HL-60 (cell line): Measurements from ENCODE around the gene TLL1.

Experiments
- DNase-seq, 2 experiments: peaks; one replicate each; pipeline ENCODE4 v3.0.0-alpha.2; 2010 to 2020; ENCODE audit warnings: low read depth in 1 of 2, low spot score in 1 of 2
- H3K27ac ChIP-seq: fragments of 250-450 bp; sonication (Bioruptor Pico); replicated peaks from 2 replicates; pipeline ENCODE4 v1.5.1; 2020; ENCODE audit warnings: mild to moderate bottlenecking, moderate library complexity
- H3K27me3 ChIP-seq: fragments of 250-450 bp; sonication (Bioruptor Pico); 2 replicates; pipeline ENCODE4 v1.5.1; 2021; ENCODE audit warnings: mild to moderate bottlenecking, moderate library complexity; ENCODE audit not compliant: insufficient read depth, poor library complexity, severe bottlenecking
- H3K4me3 ChIP-seq: replicated peaks from 2 replicates; pipeline ENCODE4 v1.5.1; 2011; ENCODE audit warnings: mild to moderate bottlenecking, control low read depth, low read length; ENCODE audit not compliant: insufficient read depth
- GABPA ChIP-seq: IDR thresholded peaks from 2 replicates; pipeline ENCODE4 v1.6.1; 2012; ENCODE audit warnings: low read depth
- POLR2AphosphoS5 ChIP-seq: IDR thresholded peaks from 2 replicates; pipeline ENCODE4 v1.6.1; 2012; ENCODE audit warnings: low read depth
- SPI1 ChIP-seq: IDR thresholded peaks from 2 replicates; pipeline ENCODE4 v1.6.1; 2012; ENCODE audit warnings: low read depth, mild to moderate bottlenecking, borderline replicate concordance
- TF ChIP-seq, protein P1 (sequence below): IDR thresholded peaks from one replicate; pipeline ENCODE4 v1.5.1; 2011; ENCODE audit warnings: low read length, control low read depth, inconsistent platforms; ENCODE audit not compliant: insufficient read depth
- TF ChIP-seq, protein P2 (sequence below): IDR thresholded peaks from 2 replicates; pipeline ENCODE4 v1.6.1; 2012; ENCODE audit warnings: low read depth; ENCODE audit not compliant: insufficient replicate concordance

Gene TLL1

DNA sequence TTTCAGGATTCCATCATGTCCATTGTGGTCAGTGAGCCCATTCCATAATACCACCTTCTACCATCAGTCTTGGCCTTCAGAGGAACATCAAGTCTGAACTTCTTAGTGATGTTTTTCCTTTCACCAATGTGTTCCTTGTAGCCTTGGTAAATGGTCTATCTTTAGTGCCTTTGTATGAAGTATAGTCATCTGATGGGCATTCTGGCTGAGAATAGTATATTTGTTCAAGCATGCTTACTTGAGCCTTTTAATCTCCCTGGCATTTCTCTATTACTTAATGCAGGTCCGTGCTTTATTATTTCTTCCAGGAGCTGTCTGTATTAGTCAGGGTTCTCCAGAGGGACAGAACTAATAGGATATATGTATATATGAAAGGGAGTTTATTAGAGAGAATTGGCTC is 99.7 kb downstream of the TLL1 start:
- TF ChIP-seq, protein P1, sequence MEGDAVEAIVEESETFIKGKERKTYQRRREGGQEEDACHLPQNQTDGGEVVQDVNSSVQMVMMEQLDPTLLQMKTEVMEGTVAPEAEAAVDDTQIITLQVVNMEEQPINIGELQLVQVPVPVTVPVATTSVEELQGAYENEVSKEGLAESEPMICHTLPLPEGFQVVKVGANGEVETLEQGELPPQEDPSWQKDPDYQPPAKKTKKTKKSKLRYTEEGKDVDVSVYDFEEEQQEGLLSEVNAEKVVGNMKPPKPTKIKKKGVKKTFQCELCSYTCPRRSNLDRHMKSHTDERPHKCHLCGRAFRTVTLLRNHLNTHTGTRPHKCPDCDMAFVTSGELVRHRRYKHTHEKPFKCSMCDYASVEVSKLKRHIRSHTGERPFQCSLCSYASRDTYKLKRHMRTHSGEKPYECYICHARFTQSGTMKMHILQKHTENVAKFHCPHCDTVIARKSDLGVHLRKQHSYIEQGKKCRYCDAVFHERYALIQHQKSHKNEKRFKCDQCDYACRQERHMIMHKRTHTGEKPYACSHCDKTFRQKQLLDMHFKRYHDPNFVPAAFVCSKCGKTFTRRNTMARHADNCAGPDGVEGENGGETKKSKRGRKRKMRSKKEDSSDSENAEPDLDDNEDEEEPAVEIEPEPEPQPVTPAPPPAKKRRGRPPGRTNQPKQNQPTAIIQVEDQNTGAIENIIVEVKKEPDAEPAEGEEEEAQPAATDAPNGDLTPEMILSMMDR: no peak
- TF ChIP-seq, protein P2, sequence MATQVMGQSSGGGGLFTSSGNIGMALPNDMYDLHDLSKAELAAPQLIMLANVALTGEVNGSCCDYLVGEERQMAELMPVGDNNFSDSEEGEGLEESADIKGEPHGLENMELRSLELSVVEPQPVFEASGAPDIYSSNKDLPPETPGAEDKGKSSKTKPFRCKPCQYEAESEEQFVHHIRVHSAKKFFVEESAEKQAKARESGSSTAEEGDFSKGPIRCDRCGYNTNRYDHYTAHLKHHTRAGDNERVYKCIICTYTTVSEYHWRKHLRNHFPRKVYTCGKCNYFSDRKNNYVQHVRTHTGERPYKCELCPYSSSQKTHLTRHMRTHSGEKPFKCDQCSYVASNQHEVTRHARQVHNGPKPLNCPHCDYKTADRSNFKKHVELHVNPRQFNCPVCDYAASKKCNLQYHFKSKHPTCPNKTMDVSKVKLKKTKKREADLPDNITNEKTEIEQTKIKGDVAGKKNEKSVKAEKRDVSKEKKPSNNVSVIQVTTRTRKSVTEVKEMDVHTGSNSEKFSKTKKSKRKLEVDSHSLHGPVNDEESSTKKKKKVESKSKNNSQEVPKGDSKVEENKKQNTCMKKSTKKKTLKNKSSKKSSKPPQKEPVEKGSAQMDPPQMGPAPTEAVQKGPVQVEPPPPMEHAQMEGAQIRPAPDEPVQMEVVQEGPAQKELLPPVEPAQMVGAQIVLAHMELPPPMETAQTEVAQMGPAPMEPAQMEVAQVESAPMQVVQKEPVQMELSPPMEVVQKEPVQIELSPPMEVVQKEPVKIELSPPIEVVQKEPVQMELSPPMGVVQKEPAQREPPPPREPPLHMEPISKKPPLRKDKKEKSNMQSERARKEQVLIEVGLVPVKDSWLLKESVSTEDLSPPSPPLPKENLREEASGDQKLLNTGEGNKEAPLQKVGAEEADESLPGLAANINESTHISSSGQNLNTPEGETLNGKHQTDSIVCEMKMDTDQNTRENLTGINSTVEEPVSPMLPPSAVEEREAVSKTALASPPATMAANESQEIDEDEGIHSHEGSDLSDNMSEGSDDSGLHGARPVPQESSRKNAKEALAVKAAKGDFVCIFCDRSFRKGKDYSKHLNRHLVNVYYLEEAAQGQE: no peak
- TF ChIP-seq GABPA (no peak), SPI1 (no peak), POLR2AphosphoS5 (no peak)
- no peak for DNase-seq
- H3K27ac ChIP-seq: no peak overlapping the region
- no peaks in the 10 kb centered on the region for H3K27me3 ChIP-seq
- no peak overlapping the region for H3K4me3 ChIP-seq

DNA sequence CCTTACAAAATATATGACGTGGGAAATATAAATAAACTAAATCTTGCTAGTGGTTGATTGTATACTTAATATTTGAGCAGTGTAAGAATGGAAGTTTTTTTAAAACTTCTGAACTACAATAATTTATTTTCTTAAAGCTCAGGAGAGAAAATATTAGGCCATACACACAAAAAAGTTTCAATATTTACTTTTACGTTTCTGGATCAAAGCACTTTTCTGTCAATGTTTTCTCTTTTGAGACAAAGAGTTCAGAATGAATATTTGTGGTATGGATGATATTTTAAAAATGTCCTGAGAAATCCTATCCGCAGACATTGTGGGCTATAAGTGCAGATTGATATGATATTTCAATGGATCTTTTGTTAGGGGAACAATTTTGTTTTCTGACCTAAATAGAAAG is 109.9 kb downstream of the TLL1 start:
- H3K27ac ChIP-seq: no peak overlapping the region
- H3K27me3 ChIP-seq: no peaks in the 10 kb centered on the region
- TF ChIP-seq GABPA (no peak), POLR2AphosphoS5 (no peak)
- TF ChIP-seq, protein P1: no peak
- H3K4me3 ChIP-seq: no peak overlapping the region
- DNase-seq: no peak

DNA sequence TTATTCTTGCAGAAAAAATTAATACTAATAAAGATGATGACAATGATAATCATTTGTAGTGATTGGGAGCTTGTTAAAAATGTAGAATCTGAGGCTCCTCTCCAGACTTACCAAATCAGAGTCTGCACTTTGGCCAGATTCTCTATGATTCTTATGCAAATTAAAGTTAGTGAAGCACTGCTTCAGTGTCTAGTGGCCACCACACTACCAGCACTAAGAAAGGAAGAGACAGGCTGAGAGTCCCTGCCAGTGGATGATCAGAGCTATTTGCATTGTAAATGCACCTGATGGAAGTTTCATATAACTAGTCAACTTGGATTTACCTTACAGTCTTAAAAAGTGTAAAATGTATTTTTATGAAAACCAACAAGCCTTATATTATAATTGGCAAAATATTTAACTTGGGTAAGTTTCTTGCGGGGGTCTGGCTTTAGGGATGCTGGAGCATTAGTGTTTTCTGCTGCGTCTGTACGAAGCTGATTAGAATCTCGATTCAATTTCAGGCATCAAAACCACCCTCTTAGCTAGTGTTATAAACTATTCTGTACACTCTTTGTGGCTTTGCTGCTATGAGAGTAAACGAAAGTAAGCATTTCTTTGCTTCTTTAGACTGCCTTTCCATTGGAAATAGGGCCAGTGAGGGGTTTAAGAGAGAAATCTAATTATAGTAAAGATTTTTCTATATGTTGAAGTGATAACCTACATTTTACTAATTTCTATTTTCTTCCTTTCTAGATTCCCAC is 114.1 kb downstream of the TLL1 start:
- no peak overlapping the region for H3K27ac ChIP-seq
- H3K4me3 ChIP-seq: no peak overlapping the region
- DNase-seq: no peak
- TF ChIP-seq SPI1: no peak
- TF ChIP-seq POLR2AphosphoS5: no peak
- TF ChIP-seq GABPA: no peak
- TF ChIP-seq, protein P1: no peak
- TF ChIP-seq, protein P2: no peak
- no peaks in the 10 kb centered on the region for H3K27me3 ChIP-seq
